Pancreas (tissue), 10 donors: ENCODE measurements around the gene WIZ. TPM values are rescaled to one million over a fixed set of nuclear protein-coding genes. Genes with fewer than 3 reads are reported as not detected.

Source experiments
- ATAC-seq, 4 donors: fragments of 200-7000 bp; cut with Tn5 transposase; one replicate each; pipeline versions ENCODE4 v1.8.0 to v1.9.1; 2020; ENCODE audit warnings: mild to moderate bottlenecking in 4 of 4, moderate library complexity in 4 of 4
- DNase-seq, 6 donors: peaks; one replicate each; pipeline ENCODE4 v3.0.0-alpha.2; 2020
- FAIRE-seq: peaks from 2 replicates; lab custom pipeline; 2012; peaks lifted over from hg19 to GRCh38; lab: Jason Lieb, UNC
- H3K27ac ChIP-seq, 4 donors: fragments of 200-600 bp; sonication (generic); 1 replicate in 3 of 4; 2 replicates in 1 of 4; pipeline versions ENCODE4 v1.5.0 to v1.8.0; 2020
- H3K27me3 ChIP-seq, 4 donors: fragments of 200-600 bp; one replicate each; pipeline ENCODE4 v1.8.0; 2021
- H3K36me3 ChIP-seq, 3 donors: fragments of 200-600 bp; sonication (generic) in 1 of 3; one replicate each; pipeline versions ENCODE4 v1.5.0 to v1.8.0; 2020 to 2021
- H3K4me1 ChIP-seq, 3 donors: fragments of 200-600 bp; one replicate each; pipeline ENCODE4 v1.8.0; 2021
- H3K4me3 ChIP-seq, 4 donors: fragments of 200-600 bp; sonication (generic) in 2 of 4; one replicate each; pipeline versions ENCODE4 v1.5.0 to v1.8.0; 2020 to 2021
- H3K9me3 ChIP-seq, 4 donors: fragments of 200-600 bp; one replicate each; pipeline ENCODE4 v1.8.0; 2021
- CTCF ChIP-seq, 4 donors: fragments of 200-600 bp; sonication (generic) in 3 of 4; IDR thresholded peaks; one replicate each; pipeline versions ENCODE4 v1.5.0 to v1.8.0; 2021; ENCODE audit warnings: antibody characterized with exemption in 4 of 4
- WGBS, 2 donors: extraction: QIAGEN DNeasy Blood & Tissue Kit; methylation state at CpG; one replicate each; pipeline ENCODE4 v1.1.7; 2013; 5-methylcytosine and 5-hydroxymethylcytosine counted together
- intact Hi-C, 3 donors: fragments of 100-400 bp; cut with DNase I; formaldehyde crosslinking; loops; one replicate each; pipeline versions ENCODE4 v1.11.1 to v1.14.2; 2022
- microRNA-seq, 2 donors: library from miRNA; unstranded; fragments of <30 nt; microRNA quantifications; one replicate each; pipeline versions ENCODE4 to v1.1.0, GENCODE V29; 2019 to 2020
- polyA plus RNA-seq, 2 donors: library from polyadenylated mRNA; stranded (reverse); fragments of 200-250 nt; gene quantifications; one replicate each; pipeline ENCODE4 v1.2.3, GENCODE V29; 2013
- total RNA-seq, 6 donors: library from RNA; stranded (reverse); fragmentation: NEBNext Ultra II Directional in 4 of 6; extraction: Animal tissue kit (Norgen Biotek cat#: 25700) in 4 of 6; gene quantifications; one replicate each; pipeline versions ENCODE4 v1.2.1 to v1.2.4, GENCODE V29; 2021 to 2023
- donor health status: healthy with polysubstance abuse.
- donor health status: DM: no; HTN: no; CAD: no; lungs with moderate emphysema.
- donor health status: DM: no; HTN: no; CAD: no.
- donor health status: control.
- donor health status: control.
- donor health status: Bipolar disorder and iron deficiency.
- donor health status: DM: yes; HTN: yes; CAD: no.
- donor health status: DM: no; HTN: no; CAD: no.
- donor health status: DM: no; HTN: no; CAD: no.
- donor health status: DM: yes; HTN: yes; CAD: no.

Gene WIZ
- total and polyA plus RNA-seq, 8 donors, result 11.0 to 23.2 (median 16.0) TPM

- DNase-seq (no peak), ATAC-seq (no peak), FAIRE-seq (no peak)
- Histone ChIP-seq H3K4me3 (no peak overlapping the region), H3K27me3 (no peaks in the 10 kb centered on the region), H3K4me1 (no peaks in the 10 kb centered on the region), H3K9me3 (no peaks in the 10 kb centered on the region), H3K27ac (no peak overlapping the region), H3K36me3 (peaks cover 0 to 61% (median 38%) of the 10 kb centered on the region in 3 donors)
- intact Hi-C loops, result no loop called here
- TF ChIP-seq CTCF (IDR thresholded peaks at IDR 0.05), result no peak
- WGBS, 2 donors, result 96 to 98% methylated on average over 7 of the region's 7 CpGs
Observed at GRCh38 chr19:15371119-15371518, 78.6 kb downstream of the WIZ start.

Small RNA genes lying within 50 kb of the gene (microRNA-seq; reads per million reads assigned to microRNA genes)
- gene MIR1470, result 0 reads per million in 2 donors

Other genes starting within 250 kb of the WIZ start
- 10 to 100 TPM in 5 of 6 donors, 1 to 10 TPM in 1; 8.4 to 29.4 (median 13.4) TPM for gene NOTCH3, start 249.0 kb downstream of the WIZ start, total RNA-seq
- gene NOTCH3, start 249.0 kb downstream of the WIZ start, polyA plus RNA-seq, result 1 to 10 TPM; 7.3 to 8.0 TPM
- gene EPHX3, start 217.5 kb downstream of the WIZ start, total RNA-seq, result under 1 TPM in 4 of 6 donors, not detected in 2; 0.09 to 0.59 (median 0.17) TPM
- under 1 TPM in 1 of 2 donors, not detected in 1; 0.16 TPM for gene EPHX3, start 217.5 kb downstream of the WIZ start, polyA plus RNA-seq
- 10 to 100 TPM; 36.2 to 53.3 (median 39.9) TPM for gene BRD4, start 117.4 kb downstream of the WIZ start, total RNA-seq
- gene BRD4, start 117.4 kb downstream of the WIZ start, polyA plus RNA-seq, result 10 to 100 TPM; 16.9 to 41.2 TPM
- gene AKAP8, start 70.2 kb downstream of the WIZ start, total RNA-seq, result 10 to 100 TPM; 14.7 to 23.1 (median 16.5) TPM
- 10 to 100 TPM; 23.5 to 25.9 TPM for gene AKAP8, start 70.2 kb downstream of the WIZ start, polyA plus RNA-seq
- 10 to 100 TPM; 32.7 to 74.8 (median 47.7) TPM for gene AKAP8L, start 31.0 kb downstream of the WIZ start, total RNA-seq
- 100 to 1,000 TPM; 167 to 239 TPM for gene AKAP8L, start 31.0 kb downstream of the WIZ start, polyA plus RNA-seq
- gene RASAL3, start 14.6 kb upstream of the WIZ start, total RNA-seq, result 1 to 10 TPM in 3 of 6 donors, under 1 TPM in 3; 0.83 to 4.1 (median 1.3) TPM
- gene RASAL3, start 14.6 kb upstream of the WIZ start, polyA plus RNA-seq, result 1 to 10 TPM; 1.8 to 7.5 TPM
- under 1 TPM in 1 of 6 donors, not detected in 5; 0.16 TPM for gene PGLYRP2, start 29.5 kb upstream of the WIZ start, total RNA-seq
- not detected for gene PGLYRP2, start 29.5 kb upstream of the WIZ start, polyA plus RNA-seq
- under 1 TPM in 1 of 6 donors, not detected in 5; 0.06 TPM for gene CYP4F22, start 58.6 kb upstream of the WIZ start, total RNA-seq
- gene CYP4F22, start 58.6 kb upstream of the WIZ start, polyA plus RNA-seq, result not detected
- gene CYP4F8, start 165.3 kb upstream of the WIZ start, total RNA-seq, result not detected
- not detected for gene CYP4F8, start 165.3 kb upstream of the WIZ start, polyA plus RNA-seq
- gene CYP4F3, start 190.9 kb upstream of the WIZ start, total RNA-seq, result 1 to 10 TPM in 1 of 6 donors, under 1 TPM in 5; 0.25 to 1.1 (median 0.47) TPM
- 1 to 10 TPM in 1 of 2 donors, under 1 TPM in 1; 0.23 to 1.8 TPM for gene CYP4F3, start 190.9 kb upstream of the WIZ start, polyA plus RNA-seq
- gene CYP4F12, start 223.1 kb upstream of the WIZ start, total RNA-seq, result 1 to 10 TPM in 1 of 6 donors, under 1 TPM in 5; 0.28 to 2.0 (median 0.63) TPM
- 1 to 10 TPM; 3.4 to 6.1 TPM for gene CYP4F12, start 223.1 kb upstream of the WIZ start, polyA plus RNA-seq